TTC549 (cell line): ENCODE results near the gene C1QTNF7.
A peak's percentile ranks its signal among the peaks of the same experiment; 100 is the strongest.

Source experiments
- FAIRE-seq: peaks from 2 replicates; lab custom pipeline; 2012; peaks lifted over from hg19 to GRCh38; lab: Jason Lieb, UNC

Gene C1QTNF7

DNA sequence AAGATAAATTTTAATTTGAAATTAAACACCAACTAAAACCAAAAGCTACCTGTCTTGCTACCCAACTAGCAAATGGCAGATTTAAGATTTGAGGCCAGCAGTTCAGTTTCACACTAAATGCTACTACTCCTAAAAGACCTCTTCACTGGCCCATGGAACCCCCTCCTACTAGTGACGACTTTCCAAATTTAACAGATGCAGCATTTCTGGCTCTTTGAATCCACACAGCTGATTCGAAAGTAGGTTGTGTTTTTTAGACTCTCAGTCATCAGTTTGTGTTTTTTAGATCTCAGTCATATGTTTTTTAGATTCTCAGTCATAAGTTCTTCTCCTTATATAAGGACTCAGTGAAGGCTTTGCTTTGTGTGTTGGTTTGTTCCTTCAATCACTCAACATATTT, 30.8 kb downstream of the C1QTNF7 start:
- FAIRE-seq = no peak

DNA sequence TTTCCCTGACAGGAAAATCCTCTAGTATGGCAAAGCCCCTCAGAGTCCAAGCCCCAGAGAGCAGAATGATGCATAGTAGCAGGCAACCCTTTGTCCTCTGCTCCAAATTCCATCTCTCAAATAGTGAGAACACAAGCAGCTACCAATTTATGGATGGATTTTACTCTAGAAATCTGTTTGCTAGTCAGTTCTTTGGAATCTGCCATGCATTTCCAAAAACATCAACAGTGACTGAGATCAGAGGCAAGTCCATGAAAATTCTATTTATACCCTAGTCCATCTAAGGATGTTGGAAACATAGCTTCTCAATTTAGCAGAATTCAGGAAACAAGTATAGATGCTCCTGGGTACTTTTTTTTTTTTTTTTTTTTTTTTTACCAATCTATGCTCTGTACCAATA, 31.9 kb downstream of the C1QTNF7 start:
- no peak for FAIRE-seq

GRCh38 chr4:15466596-15466995, 38.8 kb downstream of the C1QTNF7 start:
- FAIRE-seq = no peak

DNA sequence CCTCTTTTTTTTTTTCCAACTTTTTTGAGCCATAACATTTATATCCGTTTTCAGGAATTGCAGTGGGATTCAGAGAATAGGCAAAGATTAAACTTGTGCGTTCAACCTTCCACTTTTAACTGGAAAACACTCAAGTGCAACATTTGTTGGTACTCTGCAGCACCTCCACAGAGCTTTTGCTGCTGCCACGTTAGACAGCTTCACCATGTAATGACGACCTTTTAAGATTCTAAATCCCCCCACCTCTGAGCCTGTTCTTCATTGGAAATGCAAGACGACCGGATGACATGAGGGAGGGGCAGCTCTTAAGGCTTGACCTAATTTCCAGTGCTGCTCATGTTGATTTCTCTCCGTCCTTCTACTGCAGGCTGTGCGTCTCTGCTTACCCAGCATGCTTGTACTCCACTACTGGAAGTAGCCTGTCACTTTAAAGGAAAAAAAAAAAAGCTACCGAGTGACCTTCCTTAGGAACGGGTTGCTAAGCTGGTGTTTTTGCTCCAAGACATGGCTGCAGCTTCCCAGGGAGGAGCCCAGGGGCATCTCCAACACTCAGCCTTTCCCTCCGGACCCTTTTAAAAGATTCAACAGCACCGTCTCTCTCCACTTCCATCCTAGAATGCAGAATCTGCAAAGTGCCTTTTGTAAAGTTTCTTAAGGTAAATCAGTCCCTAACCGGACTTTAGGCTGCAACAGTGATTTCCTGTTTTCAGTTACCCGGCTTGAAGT, 41.7 kb downstream of the C1QTNF7 start, which contains the start of gene CC2D2A:
Gene CC2D2A, plus strand, starts transcription at position 481 of the 726 bp plus-strand sequence. CDS start 6,051 bp downstream, outside the sequence.
- FAIRE-seq = no peak

DNA sequence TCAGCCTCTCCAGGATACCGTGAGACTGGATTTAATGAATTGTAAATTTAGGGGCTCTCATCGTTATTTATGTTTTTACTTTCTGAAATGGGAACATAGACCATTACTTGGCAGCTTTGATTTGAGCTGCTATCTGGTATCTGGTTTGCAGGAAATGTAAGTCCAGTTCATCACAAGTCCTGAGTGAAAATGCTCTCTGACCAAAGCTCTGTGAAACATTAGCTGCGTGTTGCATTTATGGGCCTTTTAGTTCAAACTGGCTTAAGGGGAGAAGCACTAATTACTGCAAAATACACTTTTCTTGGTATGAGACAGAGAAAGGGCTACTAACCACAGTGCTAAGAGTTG, 42.3 kb downstream of the C1QTNF7 start:
- no peak for FAIRE-seq

GRCh38 chr4:15476396-15476795, 48.6 kb downstream of the C1QTNF7 start:
- no peak for FAIRE-seq

GRCh38 chr4:15478724-15479088, 50.9 kb downstream of the C1QTNF7 start:
- no peak for FAIRE-seq

DNA sequence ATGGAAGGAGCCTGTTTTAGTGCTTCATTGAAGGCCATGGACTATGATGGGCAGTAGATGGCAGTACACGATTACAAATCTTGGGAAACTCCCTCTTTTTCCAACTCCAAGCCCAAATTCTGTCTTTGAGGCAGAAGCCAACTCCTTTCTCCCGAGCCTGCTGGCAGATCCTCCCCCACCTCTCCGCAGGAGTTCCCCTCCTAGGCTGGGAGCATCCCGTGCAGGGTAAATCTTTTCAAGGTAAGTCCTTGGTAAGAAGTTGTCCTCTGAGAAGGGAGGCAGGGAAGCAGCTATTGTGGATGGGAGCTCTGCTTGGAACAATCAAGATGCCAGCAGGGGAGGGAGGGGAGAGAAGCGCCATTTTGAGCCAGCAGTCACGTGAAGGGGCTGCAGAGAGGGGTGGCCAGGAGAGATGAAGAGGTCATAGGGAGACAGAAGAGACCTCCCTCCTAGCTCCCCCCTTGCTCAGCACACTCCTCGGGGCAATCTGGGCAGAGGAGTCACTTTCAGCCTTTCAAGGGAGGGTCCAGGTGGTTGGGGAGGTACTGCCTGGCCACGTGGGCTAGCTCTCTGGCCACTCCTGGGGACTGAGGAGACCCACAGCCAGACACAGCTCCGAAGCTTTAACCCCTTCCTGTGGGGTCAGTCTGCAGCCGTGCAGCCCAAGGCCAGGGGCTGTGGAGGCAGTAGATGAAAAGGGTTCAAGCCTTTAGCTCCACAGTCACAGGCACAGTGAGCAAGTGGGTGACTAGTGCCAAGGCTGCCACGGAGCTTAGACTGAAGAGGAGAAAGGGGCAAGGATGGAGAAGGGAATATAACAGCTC, 51.5 kb downstream of the C1QTNF7 start:
- peak; percentile 86 for FAIRE-seq

- FAIRE-seq = no peak
These were observed 52.0 kb downstream of the C1QTNF7 start for GRCh38 chr4:15479913-15480185.

DNA sequence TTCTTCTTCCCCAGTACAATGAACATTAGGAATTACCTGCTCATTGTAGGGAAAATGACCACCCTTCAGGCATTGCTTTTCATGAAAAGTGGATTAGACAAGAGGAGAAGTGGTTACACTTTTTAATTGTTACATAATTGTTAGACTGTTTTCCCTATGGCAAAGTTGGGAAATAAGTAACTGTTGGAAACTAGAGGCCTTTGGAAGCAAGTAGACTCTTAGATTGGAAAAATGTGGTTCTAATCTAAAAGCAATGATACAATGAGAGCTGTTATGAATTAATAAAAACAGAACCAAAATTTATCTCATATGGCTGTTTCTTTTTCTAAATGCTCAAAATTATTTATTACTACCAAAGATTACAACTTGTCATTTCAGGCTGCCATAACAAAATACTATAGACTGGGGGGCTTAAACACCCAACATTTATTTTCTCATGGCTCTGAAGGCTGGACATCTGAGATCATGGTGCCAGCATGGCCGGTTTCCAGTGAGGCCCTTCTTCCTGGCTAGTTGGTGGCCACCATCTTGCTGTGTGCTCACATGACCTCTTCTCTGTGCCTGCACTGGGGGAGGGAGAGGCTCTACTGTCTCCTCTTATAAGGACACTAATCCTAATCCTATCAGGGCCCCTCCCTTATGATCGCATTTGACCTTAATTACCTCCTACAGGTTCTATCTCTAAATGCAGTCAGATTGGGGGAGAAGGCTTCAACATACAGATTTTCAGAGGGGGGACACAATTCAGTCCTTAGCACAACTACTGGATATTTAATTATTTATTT, 54.3 kb downstream of the C1QTNF7 start:
- no peak for FAIRE-seq

DNA sequence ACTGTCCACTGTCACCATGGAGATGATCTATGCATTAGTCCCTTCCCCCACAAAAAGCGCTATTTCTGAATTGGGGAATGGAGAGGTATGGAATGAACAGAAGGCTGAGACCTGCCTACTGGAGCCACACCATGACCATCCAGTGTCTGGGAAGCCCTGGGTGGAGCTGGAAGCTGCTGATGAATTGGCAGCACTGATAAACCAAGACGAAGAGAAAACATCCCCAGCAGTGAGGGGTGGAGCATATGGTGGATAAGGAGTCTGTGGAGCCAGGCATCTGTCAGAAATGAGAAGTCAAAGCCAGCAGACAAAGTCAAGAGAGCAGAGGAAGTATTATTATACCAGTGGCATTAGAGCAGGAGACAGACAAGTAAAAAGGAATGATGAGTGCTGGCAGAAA, 55.0 kb downstream of the C1QTNF7 start:
- no peak for FAIRE-seq

- no peak for FAIRE-seq
These were observed 60.3 kb downstream of the C1QTNF7 start for GRCh38 chr4:15488136-15488535.

- FAIRE-seq = no peak
These were observed 61.0 kb downstream of the C1QTNF7 start for GRCh38 chr4:15488658-15489470.

DNA sequence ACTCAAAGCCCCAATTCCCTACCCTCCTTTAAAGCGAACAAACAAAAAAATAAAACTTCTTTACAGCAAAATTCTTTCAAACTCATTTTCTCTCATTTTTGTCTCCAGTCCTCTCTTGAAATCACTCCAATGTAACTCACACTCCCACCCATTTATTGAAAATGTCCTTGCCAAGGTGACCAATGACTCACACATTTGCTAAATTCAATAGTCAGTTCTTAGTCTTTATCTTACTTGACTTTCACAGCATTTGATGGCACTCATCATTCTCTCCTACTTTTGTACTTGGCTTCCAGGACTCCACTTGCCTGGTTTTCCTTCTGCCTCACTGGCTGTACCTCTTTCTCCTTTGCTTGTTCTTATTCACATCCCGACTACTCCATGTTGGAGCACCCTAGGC, 61.7 kb downstream of the C1QTNF7 start:
- FAIRE-seq = no peak

DNA sequence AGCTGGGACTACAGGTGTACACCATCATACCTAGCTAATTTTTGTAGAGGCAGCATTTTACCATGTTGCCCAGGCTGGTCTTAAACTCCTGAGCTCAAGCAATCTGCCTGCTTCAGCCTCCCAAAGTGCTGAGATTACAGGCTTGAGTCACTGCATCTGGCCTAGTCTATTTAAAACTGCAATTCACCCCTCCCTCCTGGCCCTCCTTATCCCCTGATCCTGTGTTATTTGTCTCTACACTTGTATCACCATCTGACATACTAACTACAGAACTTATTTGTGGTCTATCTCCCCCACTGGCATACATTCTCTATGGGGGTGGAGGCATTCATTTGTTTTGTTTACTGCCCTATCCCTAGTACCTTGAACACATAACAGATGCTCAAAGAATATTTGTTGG, 65.6 kb downstream of the C1QTNF7 start:
- no peak for FAIRE-seq

DNA sequence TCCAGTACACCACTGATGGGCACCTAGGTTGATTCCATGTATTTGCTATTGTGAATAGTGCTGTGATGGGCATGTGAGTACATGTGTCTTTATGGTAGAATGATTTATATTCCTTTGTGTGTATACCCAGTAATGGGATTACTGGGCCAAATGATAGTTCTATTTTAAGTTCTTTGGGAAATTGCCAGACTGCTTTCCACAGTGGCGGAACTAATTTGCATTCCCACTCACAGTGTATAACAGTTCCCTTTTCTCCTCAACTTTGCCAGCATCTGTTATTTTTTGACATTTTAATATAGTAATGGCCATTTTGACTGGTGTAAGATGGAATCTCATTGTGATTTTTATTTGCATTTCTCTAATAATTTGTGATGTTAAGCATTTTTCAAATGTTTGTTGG, 67.8 kb downstream of the C1QTNF7 start:
- FAIRE-seq = no peak
